Measurements from ENCODE around the gene NOPCHAP1. TPM values are rescaled to one million over a fixed set of nuclear protein-coding genes. Genes with fewer than 3 reads are reported as not detected.

Gene NOPCHAP1
- polyA plus RNA-seq, 4 donors, result 5.4 to 10.7 (median 7.7) TPM

DNA sequence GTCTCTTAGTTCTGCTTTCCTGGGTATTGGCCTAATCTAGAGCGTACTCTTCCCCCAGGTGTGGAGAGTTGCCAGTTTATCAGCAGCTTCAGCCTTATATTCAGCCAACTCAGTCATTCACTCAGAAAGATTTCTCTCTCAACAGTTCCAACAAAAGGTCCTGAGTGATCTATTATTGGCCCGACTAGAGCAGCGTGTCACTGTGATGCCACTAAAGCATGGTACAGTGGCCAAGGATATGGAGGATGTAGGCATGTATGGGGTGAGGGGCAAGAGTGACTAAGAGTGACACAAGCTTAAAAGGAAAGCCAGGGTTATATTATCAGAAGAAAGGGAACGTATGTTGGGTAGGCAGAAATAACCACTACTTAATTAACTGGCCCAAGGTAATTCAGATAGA lies 4.8 kb downstream of the NOPCHAP1 start:
- Histone ChIP-seq H3K4me1 (ENCODE audit: control insufficient read depth in 3 of 3, insufficient read depth in 2 of 3, low read depth in 1 of 3, low read length in 2 of 3) (peaks cover 0 to 8% (median 3%) of the 10 kb centered on the region in 3 donors), H3K9me3 (ENCODE audit: control insufficient read depth in 2 of 2, insufficient read depth in 1 of 2, low read depth in 1 of 2, low read length in 1 of 2) (no peaks in the 10 kb centered on the region), H3K27me3 (ENCODE audit: control insufficient read depth in 3 of 3, insufficient read depth in 3 of 3, low read length in 3 of 3) (no peaks in the 10 kb centered on the region), H3K27ac (ENCODE audit: low read depth in 1 of 3, low read length in 2 of 3) (peak overlapping the region in 1 of 3 donors; percentile 0), H3K4me3 (ENCODE audit: low read depth in 1 of 3, low read length in 3 of 3) (no peak overlapping the region), H3K36me3 (ENCODE audit: control insufficient read depth in 3 of 3, insufficient read depth in 2 of 3, low read depth in 1 of 3, low read length in 3 of 3) (peaks cover 10 to 14% (median 10%) of the 10 kb centered on the region in 3 donors)
- FAIRE-seq (no peak), DNase-seq (no peak)
- 87 to 96% (median 93%) methylated on average over 4 of the region's 4 CpGs for WGBS, 3 donors

DNA sequence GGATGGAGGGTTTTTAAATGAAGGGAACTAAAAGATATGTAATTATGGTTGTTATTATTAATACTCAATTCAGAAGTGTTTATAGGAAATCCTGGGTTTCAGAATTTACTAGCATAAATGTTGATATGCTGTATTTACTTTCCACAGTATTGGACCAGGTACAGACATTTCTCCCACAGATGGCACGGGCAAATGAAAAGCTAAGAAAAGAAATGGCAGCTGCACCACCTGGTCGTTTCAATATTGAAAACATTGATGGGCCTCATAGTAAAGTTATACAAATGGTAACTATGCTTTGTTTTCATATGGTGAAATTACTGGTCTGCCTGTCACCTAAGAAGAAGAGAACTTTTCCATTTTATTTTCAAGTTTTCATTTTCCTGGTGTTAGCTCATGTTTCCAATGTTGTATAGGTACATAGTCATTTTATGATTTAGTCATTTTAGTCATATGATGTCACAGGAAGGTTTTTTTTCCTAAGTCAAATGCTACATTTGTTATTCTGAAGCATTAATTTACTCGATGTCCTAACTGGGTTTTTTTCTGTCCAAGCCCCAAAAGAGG lies 5.5 kb downstream of the NOPCHAP1 start:
- FAIRE-seq, result no peak
- Histone ChIP-seq H3K27me3 (ENCODE audit: control insufficient read depth in 3 of 3, insufficient read depth in 3 of 3, low read length in 3 of 3) (no peaks in the 10 kb centered on the region), H3K9me3 (ENCODE audit: control insufficient read depth in 2 of 2, insufficient read depth in 1 of 2, low read depth in 1 of 2, low read length in 1 of 2) (no peaks in the 10 kb centered on the region), H3K27ac (ENCODE audit: low read depth in 1 of 3, low read length in 2 of 3) (no peak overlapping the region), H3K4me3 (ENCODE audit: low read depth in 1 of 3, low read length in 3 of 3) (no peak overlapping the region), H3K4me1 (ENCODE audit: control insufficient read depth in 3 of 3, insufficient read depth in 2 of 3, low read depth in 1 of 3, low read length in 2 of 3) (peaks cover 0 to 8% (median 3%) of the 10 kb centered on the region in 3 donors), H3K36me3 (ENCODE audit: control insufficient read depth in 3 of 3, insufficient read depth in 2 of 3, low read depth in 1 of 3, low read length in 3 of 3) (peaks cover 10 to 14% (median 10%) of the 10 kb centered on the region in 3 donors)
- WGBS, 3 donors, result 72 to 77% (median 75%) methylated on average over 3 of the region's 3 CpGs
- DNase-seq, result no peak

DNA sequence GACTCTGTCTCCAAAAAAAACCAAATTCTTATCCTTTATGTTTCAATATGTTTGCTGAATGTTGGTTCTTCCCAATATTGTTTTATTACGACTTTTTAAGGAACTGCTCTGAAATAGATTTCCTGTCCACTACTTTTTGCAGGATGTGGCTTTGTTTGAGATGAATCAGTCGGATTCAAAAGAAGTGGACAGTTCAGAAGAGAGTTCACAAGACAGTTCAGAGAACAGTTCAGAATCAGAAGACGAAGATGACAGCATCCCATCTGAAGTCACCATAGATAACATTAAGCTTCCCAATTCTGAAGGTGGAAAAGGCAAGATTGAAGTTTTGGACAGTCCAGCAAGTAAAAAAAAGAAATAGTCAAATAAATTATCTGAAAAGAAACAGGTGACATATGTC lies 8.2 kb downstream of the NOPCHAP1 start:
- H3K36me3 ChIP-seq (ENCODE audit: control insufficient read depth in 3 of 3, insufficient read depth in 2 of 3, low read depth in 1 of 3, low read length in 3 of 3), result peaks cover 10 to 25% (median 10%) of the 10 kb centered on the region in 3 donors
- H3K4me1 ChIP-seq (ENCODE audit: control insufficient read depth in 3 of 3, insufficient read depth in 2 of 3, low read depth in 1 of 3, low read length in 2 of 3), result peaks cover 0 to 5% (median 2%) of the 10 kb centered on the region in 3 donors
- no peak overlapping the region for H3K27ac ChIP-seq (ENCODE audit: low read depth in 1 of 3, low read length in 2 of 3)
- H3K27me3 ChIP-seq (ENCODE audit: control insufficient read depth in 3 of 3, insufficient read depth in 3 of 3, low read length in 3 of 3), result no peaks in the 10 kb centered on the region
- no peak for FAIRE-seq
- WGBS, 3 donors, result 80 to 91% (median 90%) methylated on average over 3 of the region's 3 CpGs
- H3K4me3 ChIP-seq (ENCODE audit: low read depth in 1 of 3, low read length in 3 of 3), result no peak overlapping the region
- DNase-seq, result no peak
- H3K9me3 ChIP-seq (ENCODE audit: control insufficient read depth in 2 of 2, insufficient read depth in 1 of 2, low read depth in 1 of 2, low read length in 1 of 2), result no peaks in the 10 kb centered on the region

DNA sequence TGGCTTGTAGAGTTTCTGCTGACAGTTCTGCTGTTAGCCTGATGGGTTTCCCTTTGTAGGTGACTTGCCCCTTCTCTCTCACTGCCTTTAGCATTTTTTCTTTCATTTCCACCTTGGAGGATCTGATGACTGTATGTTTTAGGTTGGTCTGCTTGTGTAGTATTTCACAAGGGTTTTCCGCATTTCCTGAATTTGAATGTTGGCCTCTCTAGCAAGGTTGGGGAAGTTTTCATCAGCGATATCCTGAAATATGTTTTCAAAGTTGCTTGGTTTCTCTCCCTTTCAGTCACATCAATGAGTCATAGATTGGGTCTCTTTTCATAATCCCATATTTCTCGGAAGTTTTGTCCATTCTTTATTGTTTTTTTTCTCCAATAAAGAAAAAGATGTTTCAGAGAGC lies 11.4 kb downstream of the NOPCHAP1 start:
- Histone ChIP-seq H3K27ac (ENCODE audit: low read depth in 1 of 3, low read length in 2 of 3) (no peak overlapping the region), H3K4me3 (ENCODE audit: low read depth in 1 of 3, low read length in 3 of 3) (no peak overlapping the region), H3K4me1 (ENCODE audit: control insufficient read depth in 3 of 3, insufficient read depth in 2 of 3, low read depth in 1 of 3, low read length in 2 of 3) (peaks cover 0 to 5% (median 2%) of the 10 kb centered on the region in 3 donors), H3K27me3 (ENCODE audit: control insufficient read depth in 3 of 3, insufficient read depth in 3 of 3, low read length in 3 of 3) (no peaks in the 10 kb centered on the region), H3K9me3 (ENCODE audit: control insufficient read depth in 2 of 2, insufficient read depth in 1 of 2, low read depth in 1 of 2, low read length in 1 of 2) (no peaks in the 10 kb centered on the region), H3K36me3 (ENCODE audit: control insufficient read depth in 3 of 3, insufficient read depth in 2 of 3, low read depth in 1 of 3, low read length in 3 of 3) (peaks cover 8 to 22% (median 9%) of the 10 kb centered on the region in 3 donors)
- FAIRE-seq (no peak), DNase-seq (no peak)
- 91 to 98% (median 93%) methylated on average over 3 of the region's 3 CpGs for WGBS, 3 donors

DNA sequence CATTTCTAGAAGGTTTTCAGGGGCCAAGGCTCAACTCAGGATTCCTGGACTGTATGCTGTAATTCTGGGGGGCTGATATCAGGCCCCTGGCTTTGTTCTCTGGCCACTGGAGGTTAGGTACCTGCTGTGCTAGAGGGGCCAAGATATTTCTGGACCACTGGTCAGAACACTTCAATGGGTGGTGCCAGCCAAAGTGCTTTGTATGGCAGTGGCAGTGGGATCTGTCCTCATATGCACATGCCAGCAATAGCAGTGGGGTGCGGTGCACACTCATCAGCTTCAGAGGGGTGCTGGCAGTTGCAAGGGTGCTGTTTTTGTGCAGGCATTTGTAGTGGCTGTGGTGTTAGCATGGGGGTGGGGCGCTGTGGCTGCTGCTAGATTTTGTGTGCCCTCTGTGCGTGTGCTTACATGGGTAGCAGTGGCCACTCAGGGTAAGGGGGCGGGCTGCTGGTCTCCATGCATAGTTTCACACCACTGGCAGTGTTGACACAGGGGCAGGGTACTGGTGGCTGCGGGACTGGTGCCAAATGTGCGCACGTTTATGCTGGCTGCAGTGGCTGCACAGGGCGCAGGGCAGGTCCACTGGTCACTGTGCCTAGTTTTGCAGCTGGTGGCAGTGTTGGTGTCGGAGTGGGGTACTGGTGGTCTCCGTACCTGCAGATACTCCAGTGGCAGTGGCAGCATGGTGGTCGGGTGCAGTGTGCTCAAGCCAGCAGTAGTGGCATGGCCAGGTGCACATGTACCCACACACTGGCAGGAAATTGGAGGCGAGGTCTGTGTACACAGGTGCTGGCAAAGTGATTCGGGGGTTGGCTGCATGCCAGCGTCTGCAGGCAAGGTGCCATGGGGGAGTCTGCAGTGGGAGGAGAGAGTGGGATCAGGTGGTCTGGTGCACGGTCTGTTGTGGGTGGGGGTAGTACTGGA lies 12.6 kb downstream of the NOPCHAP1 start:
- FAIRE-seq (no peak), DNase-seq (peak; percentile 4 to 49)
- Histone ChIP-seq H3K27me3 (ENCODE audit: control insufficient read depth in 3 of 3, insufficient read depth in 3 of 3, low read length in 3 of 3) (no peaks in the 10 kb centered on the region), H3K4me1 (ENCODE audit: control insufficient read depth in 3 of 3, insufficient read depth in 2 of 3, low read depth in 1 of 3, low read length in 2 of 3) (peaks cover 0 to 5% (median 2%) of the 10 kb centered on the region in 3 donors), H3K36me3 (ENCODE audit: control insufficient read depth in 3 of 3, insufficient read depth in 2 of 3, low read depth in 1 of 3, low read length in 3 of 3) (peaks cover 7 to 18% (median 7%) of the 10 kb centered on the region in 3 donors), H3K4me3 (ENCODE audit: low read depth in 1 of 3, low read length in 3 of 3) (no peak overlapping the region), H3K27ac (ENCODE audit: low read depth in 1 of 3, low read length in 2 of 3) (peak overlapping the region in 1 of 3 donors; percentile 23), H3K9me3 (ENCODE audit: control insufficient read depth in 2 of 2, insufficient read depth in 1 of 2, low read depth in 1 of 2, low read length in 1 of 2) (no peaks in the 10 kb centered on the region)
- WGBS, 3 donors, result 27 to 65% (median 39%) methylated on average over 14 to 15 of the region's 15 CpGs

DNA sequence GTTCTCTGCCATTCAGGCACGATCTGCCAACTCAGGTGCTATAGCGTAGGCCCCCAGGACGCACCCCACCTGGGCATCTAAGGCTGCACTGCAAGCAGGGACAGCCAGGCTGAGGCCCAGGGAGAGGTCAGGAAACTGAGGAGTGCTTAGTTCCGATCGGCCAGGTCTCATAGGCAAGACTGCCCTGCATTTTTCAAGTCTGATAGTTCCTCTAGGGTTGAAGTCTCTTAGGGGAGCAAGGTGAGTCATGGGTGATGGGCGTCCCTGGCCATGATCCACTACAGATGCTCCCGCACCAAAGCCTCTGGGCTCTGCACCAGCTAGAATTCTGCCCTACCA lies 13.2 kb downstream of the NOPCHAP1 start:
- WGBS, 3 donors, result 27 to 59% (median 34%) methylated on average over 5 to 7 of the region's 7 CpGs
- H3K27me3 ChIP-seq (ENCODE audit: control insufficient read depth in 3 of 3, insufficient read depth in 3 of 3, low read length in 3 of 3), result no peaks in the 10 kb centered on the region
- no peaks in the 10 kb centered on the region for H3K9me3 ChIP-seq (ENCODE audit: control insufficient read depth in 2 of 2, insufficient read depth in 1 of 2, low read depth in 1 of 2, low read length in 1 of 2)
- H3K36me3 ChIP-seq (ENCODE audit: control insufficient read depth in 3 of 3, insufficient read depth in 2 of 3, low read depth in 1 of 3, low read length in 3 of 3), result peaks cover 5 to 21% (median 7%) of the 10 kb centered on the region in 3 donors
- no peak for FAIRE-seq
- H3K4me1 ChIP-seq (ENCODE audit: control insufficient read depth in 3 of 3, insufficient read depth in 2 of 3, low read depth in 1 of 3, low read length in 2 of 3), result peaks cover 0 to 5% (median 2%) of the 10 kb centered on the region in 3 donors
- H3K4me3 ChIP-seq (ENCODE audit: low read depth in 1 of 3, low read length in 3 of 3), result no peak overlapping the region
- DNase-seq, result no peak
- no peak overlapping the region for H3K27ac ChIP-seq (ENCODE audit: low read depth in 1 of 3, low read length in 2 of 3)

DNA sequence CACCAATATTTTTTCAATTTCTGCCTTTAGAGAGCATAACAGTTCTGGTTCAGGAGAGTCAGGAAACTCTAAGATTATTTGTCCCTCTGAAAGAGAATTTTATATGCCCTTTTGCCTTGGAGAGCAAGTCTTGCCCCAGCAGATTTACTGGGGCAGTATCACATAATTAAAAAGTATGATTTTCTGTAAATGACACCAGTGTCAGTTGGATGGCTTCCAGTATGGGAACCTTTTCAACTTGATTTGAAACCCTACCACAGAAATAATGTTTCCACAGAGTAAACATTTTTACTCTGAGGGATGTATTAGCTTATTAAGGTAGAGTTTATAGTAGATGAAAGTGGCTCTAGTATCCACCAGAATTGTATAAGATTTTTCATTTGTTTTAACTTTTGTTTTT lies 15.4 kb downstream of the NOPCHAP1 start:
- Histone ChIP-seq H3K4me1 (ENCODE audit: control insufficient read depth in 3 of 3, insufficient read depth in 2 of 3, low read depth in 1 of 3, low read length in 2 of 3) (peaks cover 0 to 5% (median 2%) of the 10 kb centered on the region in 3 donors), H3K27me3 (ENCODE audit: control insufficient read depth in 3 of 3, insufficient read depth in 3 of 3, low read length in 3 of 3) (no peaks in the 10 kb centered on the region), H3K4me3 (ENCODE audit: low read depth in 1 of 3, low read length in 3 of 3) (no peak overlapping the region), H3K9me3 (ENCODE audit: control insufficient read depth in 2 of 2, insufficient read depth in 1 of 2, low read depth in 1 of 2, low read length in 1 of 2) (no peaks in the 10 kb centered on the region), H3K36me3 (ENCODE audit: control insufficient read depth in 3 of 3, insufficient read depth in 2 of 3, low read depth in 1 of 3, low read length in 3 of 3) (peaks cover 2 to 21% (median 7%) of the 10 kb centered on the region in 3 donors), H3K27ac (ENCODE audit: low read depth in 1 of 3, low read length in 2 of 3) (no peak overlapping the region)
- DNase-seq (no peak), FAIRE-seq (no peak)

DNA sequence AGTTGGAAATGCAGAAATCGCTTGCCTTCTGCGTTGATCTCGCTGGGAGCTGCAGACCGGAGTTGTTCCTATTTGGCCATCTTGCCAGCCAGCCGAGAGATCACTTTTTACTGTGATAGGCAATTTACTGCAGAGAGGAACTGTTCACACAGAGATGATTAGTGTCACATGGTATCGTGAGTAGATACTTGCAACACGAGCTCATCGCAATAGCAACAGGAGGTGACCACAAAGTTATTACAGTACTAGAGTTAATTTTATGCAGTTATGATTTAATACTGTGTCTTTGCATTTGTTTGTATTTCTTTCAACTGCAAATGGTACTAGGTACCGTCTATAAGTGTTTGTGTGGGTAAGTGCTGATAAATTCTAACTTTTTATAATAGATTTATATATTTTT lies 27.8 kb downstream of the NOPCHAP1 start:
- WGBS, 3 donors, result 93 to 97% (median 95%) methylated on average over 9 of the region's 9 CpGs

More for the DNA sequence above, 27.8 kb downstream of the NOPCHAP1 start:
- H3K27ac ChIP-seq (ENCODE audit: low read depth in 1 of 3, low read length in 2 of 3), result no peak overlapping the region
- peaks cover under 1 to 14% (median 3%) of the 10 kb centered on the region in 3 donors for H3K36me3 ChIP-seq (ENCODE audit: control insufficient read depth in 3 of 3, insufficient read depth in 2 of 3, low read depth in 1 of 3, low read length in 3 of 3)
- H3K9me3 ChIP-seq (ENCODE audit: control insufficient read depth in 2 of 2, insufficient read depth in 1 of 2, low read depth in 1 of 2, low read length in 1 of 2), result peaks cover 0 to 14% of the 10 kb centered on the region in 2 donors
- peaks cover 0 to 2% (median 0%) of the 10 kb centered on the region in 3 donors for H3K4me1 ChIP-seq (ENCODE audit: control insufficient read depth in 3 of 3, insufficient read depth in 2 of 3, low read depth in 1 of 3, low read length in 2 of 3)
- no peak overlapping the region for H3K4me3 ChIP-seq (ENCODE audit: low read depth in 1 of 3, low read length in 3 of 3)
- no peak for DNase-seq
- no peak for FAIRE-seq
- H3K27me3 ChIP-seq (ENCODE audit: control insufficient read depth in 3 of 3, insufficient read depth in 3 of 3, low read length in 3 of 3), result no peaks in the 10 kb centered on the region

Data from small intestine (tissue), 7 donors.